Measurements from ENCODE around the gene TSPAN18. TPM values are rescaled to one million over a fixed set of nuclear protein-coding genes. Genes with fewer than 3 reads are reported as not detected.

Gene TSPAN18
- total and polyA plus RNA-seq, 10 of the 15 experiments (the other 5 are each of a cell fraction or from before 2014, with no cell fraction given) = 0.02 to 0.77 (median 0.13) TPM; not detected in 1

DNA sequence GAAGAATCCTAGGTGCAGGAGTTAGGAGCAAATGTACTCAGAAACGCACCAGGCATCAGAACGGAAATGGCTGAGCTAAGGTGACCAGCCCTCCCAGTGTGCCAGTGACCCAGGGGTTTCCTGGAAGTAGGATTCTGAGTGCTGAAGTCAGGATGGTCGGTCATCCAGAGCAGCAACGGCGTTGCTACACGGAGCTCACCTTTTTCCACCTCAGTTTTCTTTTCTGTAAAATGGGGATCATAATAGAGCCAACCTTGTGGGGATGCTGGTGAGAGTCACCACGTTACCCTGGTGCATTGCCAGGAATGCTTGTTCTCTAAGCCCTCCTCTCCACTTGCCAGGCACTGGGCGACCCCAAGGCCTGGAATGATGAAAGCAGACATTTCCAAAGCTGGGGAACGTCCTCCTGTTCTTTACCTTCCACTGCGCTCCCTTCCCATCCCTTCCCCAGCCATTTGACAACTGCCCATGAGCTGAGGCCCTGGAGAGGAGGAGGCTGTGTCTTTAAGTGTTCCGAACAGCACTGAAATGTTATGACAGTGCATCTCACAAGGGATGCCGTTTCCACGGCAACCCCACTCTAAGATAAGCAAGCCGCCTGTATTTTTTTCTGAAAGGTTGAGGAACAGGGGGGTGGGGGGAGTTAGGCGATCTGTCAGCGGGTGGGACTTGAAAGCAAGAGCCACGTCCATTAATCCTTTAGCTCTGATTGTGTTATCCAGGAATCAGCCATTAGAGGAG, 66.8 kb downstream of the TSPAN18 start (continued):
- TF ChIP-seq CREB1 (IDR thresholded peaks at IDR 0.05; ENCODE audit: low read depth) (no peak), FOS (IDR thresholded peaks at IDR 0.05; ENCODE audit: borderline replicate concordance, extremely low read depth, insufficient read length) (no peak), EED (IDR thresholded peaks at IDR 0.05; ENCODE audit: low read depth) (no peak)
- TF ChIP-seq, protein P1, sequence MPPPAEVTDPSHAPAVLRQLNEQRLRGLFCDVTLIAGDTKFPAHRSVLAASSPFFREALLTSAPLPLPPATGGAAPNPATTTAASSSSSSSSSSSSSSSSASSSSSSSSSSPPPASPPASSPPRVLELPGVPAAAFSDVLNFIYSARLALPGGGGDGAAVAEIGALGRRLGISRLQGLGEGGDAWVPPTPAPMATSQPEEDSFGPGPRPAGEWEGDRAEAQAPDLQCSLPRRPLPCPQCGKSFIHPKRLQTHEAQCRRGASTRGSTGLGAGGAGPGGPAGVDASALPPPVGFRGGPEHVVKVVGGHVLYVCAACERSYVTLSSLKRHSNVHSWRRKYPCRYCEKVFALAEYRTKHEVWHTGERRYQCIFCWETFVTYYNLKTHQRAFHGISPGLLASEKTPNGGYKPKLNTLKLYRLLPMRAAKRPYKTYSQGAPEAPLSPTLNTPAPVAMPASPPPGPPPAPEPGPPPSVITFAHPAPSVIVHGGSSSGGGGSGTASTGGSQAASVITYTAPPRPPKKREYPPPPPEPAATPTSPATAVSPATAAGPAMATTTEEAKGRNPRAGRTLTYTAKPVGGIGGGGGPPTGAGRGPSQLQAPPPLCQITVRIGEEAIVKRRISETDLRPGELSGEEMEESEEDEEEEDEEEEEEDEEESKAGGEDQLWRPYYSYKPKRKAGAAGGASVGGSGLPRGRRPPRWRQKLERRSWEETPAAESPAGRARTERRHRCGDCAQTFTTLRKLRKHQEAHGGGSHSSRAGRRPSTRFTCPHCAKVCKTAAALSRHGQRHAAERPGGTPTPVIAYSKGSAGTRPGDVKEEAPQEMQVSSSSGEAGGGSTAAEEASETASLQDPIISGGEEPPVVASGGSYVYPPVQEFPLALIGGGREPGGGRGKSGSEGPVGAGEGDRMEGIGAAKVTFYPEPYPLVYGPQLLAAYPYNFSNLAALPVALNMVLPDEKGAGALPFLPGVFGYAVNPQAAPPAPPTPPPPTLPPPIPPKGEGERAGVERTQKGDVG (CRISPR knock-in tag; IDR thresholded peaks at IDR 0.05) = no peak

DNA sequence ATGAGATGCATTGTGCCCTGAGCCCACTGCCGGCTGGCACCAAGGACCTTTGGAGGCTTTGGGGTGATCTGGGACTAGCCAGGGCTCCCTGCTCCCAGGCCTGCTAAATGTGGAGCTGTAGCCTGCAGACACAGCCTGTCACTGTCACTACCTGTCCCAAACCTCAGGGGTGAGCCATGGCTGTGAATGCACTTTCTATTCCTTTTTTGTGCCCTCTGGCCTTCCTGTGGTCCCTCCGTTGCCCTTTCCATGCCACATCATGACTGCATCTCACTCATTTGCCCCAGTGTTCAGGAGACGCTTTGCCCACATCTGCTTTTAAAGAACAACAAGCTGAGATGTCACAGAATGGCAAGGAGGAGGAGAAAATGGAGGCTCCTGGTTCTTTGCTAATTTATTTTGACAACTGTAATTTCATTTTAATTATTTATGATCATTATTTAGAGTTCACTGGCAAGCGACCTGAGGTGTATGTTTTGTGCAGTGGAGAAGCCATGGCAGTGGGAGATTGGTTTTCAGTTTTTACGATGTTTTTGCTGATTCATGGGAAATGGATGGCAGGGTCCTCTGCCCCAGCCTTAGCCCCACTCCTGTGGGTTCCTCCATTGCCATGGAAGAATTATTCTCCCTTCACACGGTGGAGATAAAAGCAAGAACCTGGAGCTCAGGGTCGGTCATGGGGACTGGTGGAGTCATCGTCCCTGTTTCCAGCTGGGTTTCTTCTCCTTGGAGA, 69.2 kb downstream of the TSPAN18 start:
- ATAC-seq (no peak), DNase-seq (ENCODE audit: low read depth, low spot score) (no peak), FAIRE-seq (no peak)
- TF ChIP-seq CHD1 (IDR thresholded peaks at IDR 0.05; ENCODE audit: low read depth, low read length) (no peak), SPI1 (IDR thresholded peaks at IDR 0.05; ENCODE audit: borderline replicate concordance, insufficient read depth, low read depth, low read length) (no peak), HDAC2 (IDR thresholded peaks at IDR 0.05) (no peak), STAT3 (IDR thresholded peaks at IDR 0.05; ENCODE audit: low read depth, low read length) (no peak), IRF4 (IDR thresholded peaks at IDR 0.05; ENCODE audit: low read depth, low read length) (no peak), DPF2 (IDR thresholded peaks at IDR 0.05) (no peak), JUNB (IDR thresholded peaks at IDR 0.05) (no peak), SMC3 (IDR thresholded peaks at IDR 0.05; ENCODE audit: borderline replicate concordance, low read length) (no peak), TCF7 (IDR thresholded peaks at IDR 0.05; ENCODE audit: borderline replicate concordance) (no peak), ESRRA (IDR thresholded peaks at IDR 0.05; ENCODE audit: low read length) (no peak), MEF2A (IDR thresholded peaks at IDR 0.05; ENCODE audit: insufficient read depth, low read depth, low read length) (no peak), NFYB (IDR thresholded peaks at IDR 0.05; ENCODE audit: insufficient read depth, low read depth, low read length) (no peak)
- TF ChIP-seq, protein P2, sequence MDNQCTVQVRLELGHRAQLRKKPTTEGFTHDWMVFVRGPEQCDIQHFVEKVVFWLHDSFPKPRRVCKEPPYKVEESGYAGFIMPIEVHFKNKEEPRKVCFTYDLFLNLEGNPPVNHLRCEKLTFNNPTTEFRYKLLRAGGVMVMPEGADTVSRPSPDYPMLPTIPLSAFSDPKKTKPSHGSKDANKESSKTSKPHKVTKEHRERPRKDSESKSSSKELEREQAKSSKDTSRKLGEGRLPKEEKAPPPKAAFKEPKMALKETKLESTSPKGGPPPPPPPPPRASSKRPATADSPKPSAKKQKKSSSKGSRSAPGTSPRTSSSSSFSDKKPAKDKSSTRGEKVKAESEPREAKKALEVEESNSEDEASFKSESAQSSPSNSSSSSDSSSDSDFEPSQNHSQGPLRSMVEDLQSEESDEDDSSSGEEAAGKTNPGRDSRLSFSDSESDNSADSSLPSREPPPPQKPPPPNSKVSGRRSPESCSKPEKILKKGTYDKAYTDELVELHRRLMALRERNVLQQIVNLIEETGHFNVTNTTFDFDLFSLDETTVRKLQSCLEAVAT (IDR thresholded peaks at IDR 0.05) = no peak
- TF ChIP-seq, protein P3, sequence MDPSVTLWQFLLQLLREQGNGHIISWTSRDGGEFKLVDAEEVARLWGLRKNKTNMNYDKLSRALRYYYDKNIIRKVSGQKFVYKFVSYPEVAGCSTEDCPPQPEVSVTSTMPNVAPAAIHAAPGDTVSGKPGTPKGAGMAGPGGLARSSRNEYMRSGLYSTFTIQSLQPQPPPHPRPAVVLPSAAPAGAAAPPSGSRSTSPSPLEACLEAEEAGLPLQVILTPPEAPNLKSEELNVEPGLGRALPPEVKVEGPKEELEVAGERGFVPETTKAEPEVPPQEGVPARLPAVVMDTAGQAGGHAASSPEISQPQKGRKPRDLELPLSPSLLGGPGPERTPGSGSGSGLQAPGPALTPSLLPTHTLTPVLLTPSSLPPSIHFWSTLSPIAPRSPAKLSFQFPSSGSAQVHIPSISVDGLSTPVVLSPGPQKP (IDR thresholded peaks at IDR 0.05; ENCODE audit: low read depth, low read length) = no peak
- no peak overlapping the region for H3K9ac ChIP-seq (ENCODE audit: control insufficient read depth, insufficient read depth, low read length)
- H3K4me2 ChIP-seq (ENCODE audit: control insufficient read depth, insufficient read depth) = no peak overlapping the region
- SMC1A ChIA-PET (ENCODE audit: uncharacterized antibody, unreplicated experiment) = no interaction called here
- in situ Hi-C loops (cut with MboI) (no loop called here), intact Hi-C loops (cut with micrococcal nuclease; ENCODE audit: unreplicated experiment) (no loop called here)
- no peak overlapping the region for H3K27ac ChIP-seq (ENCODE audit: control insufficient read depth, insufficient read depth)
- no TSS peak for BruUV-seq (replicated peaks)
- peaks cover 0 to 2% of the 10 kb centered on the region in 2 experiments; a peak in 1 of 4 replicates for H3K27me3 ChIP-seq (replicated peaks in 1 of 2; ENCODE audit: control insufficient read depth in 2 of 2, insufficient read depth in 2 of 2, low read length in 1 of 2)
- 23% methylated on average over 8 of the region's 8 CpGs for WGBS (ENCODE audit: insufficient coverage, insufficient replicate concordance, low lambda C conversion rate, missing lambda C conversion rate)
- no peaks in the 10 kb centered on the region for H3K79me2 ChIP-seq (ENCODE audit: control insufficient read depth, insufficient read depth, low read length)
- POLR2A ChIA-PET = no interaction called here
- no peak overlapping the region for H2AFZ ChIP-seq (ENCODE audit: control insufficient read depth, low read depth, low read length)
- H3K9me3 ChIP-seq (replicated peaks; ENCODE audit: control insufficient read depth, insufficient read depth, low read length) = no peaks in the 10 kb centered on the region
- no peaks in the 10 kb centered on the region for H3K36me3 ChIP-seq (ENCODE audit: control insufficient read depth in 2 of 2, insufficient read depth in 2 of 2, low read length in 1 of 2)
- H3K4me3 ChIP-seq = no peak overlapping the region
- H4K20me1 ChIP-seq (ENCODE audit: control insufficient read depth, insufficient read depth) = no peaks in the 10 kb centered on the region
- RAD21 ChIA-PET (ENCODE audit: unreplicated experiment) = no interaction called here
- CTCF ChIA-PET = interaction anchor here (1.6 kb wide), 1 partner anchor 20 kb away, joined by 5 read pairs; no protein-coding TSS in a partner anchor
- no peaks in the 10 kb centered on the region for H3K4me1 ChIP-seq (ENCODE audit: control insufficient read depth, insufficient read depth, low read length)
